HG02759 (cell line): ENCODE data around the gene CDK11B.
"Not testable (repeated sequence)": the region's sequence is repeated elsewhere in the genome, so short reads cannot be mapped to it uniquely, and the experiment has no call there.

Experiments
- ATAC-seq: cut with Tn5 transposase; IDR thresholded peaks from one replicate; pipeline ENCODE4 v1.9.1; 2021; ENCODE audit warnings: mild to moderate bottlenecking, moderate library complexity; ENCODE audit not compliant: unreplicated experiment

The CDK11B gene

GRCh38 chr1:1658583-1659549 lies at the start of gene CDK11B:
TSS of gene CDK11B (minus strand) at chr1:1659004. CDS start at chr1:1657485, 1,519 bp downstream.
- peak; percentile 89 for ATAC-seq

- ATAC-seq = not testable (repeated sequence)
Measured at GRCh38 chr1:1707897-1708296, 49.1 kb upstream of the CDK11B start.

- ATAC-seq = not testable (repeated sequence)
Measured at GRCh38 chr1:1707241-1707640, 48.4 kb upstream of the CDK11B start.

GRCh38 chr1:1705623-1706022 lies 46.8 kb upstream of the CDK11B start:
- ATAC-seq = not testable (repeated sequence)

GRCh38 chr1:1704284-1704957 lies 45.6 kb upstream of the CDK11B start:
- ATAC-seq = not testable (repeated sequence)

GRCh38 chr1:1703796-1704195 lies 45.0 kb upstream of the CDK11B start:
- ATAC-seq = no peak

GRCh38 chr1:1702506-1702905 lies 43.7 kb upstream of the CDK11B start:
- not testable (repeated sequence) for ATAC-seq

- ATAC-seq = not testable (repeated sequence)
Measured at GRCh38 chr1:1700557-1700956, 41.8 kb upstream of the CDK11B start.

- ATAC-seq = not testable (repeated sequence)
Measured at GRCh38 chr1:1700067-1700466, 41.3 kb upstream of the CDK11B start.

- not testable (repeated sequence) for ATAC-seq
Measured at GRCh38 chr1:1699061-1699460, 40.3 kb upstream of the CDK11B start.

GRCh38 chr1:1697358-1698183 lies 38.8 kb upstream of the CDK11B start:
- not testable (repeated sequence) for ATAC-seq

- ATAC-seq = not testable (repeated sequence)
Measured at GRCh38 chr1:1696431-1697357, 37.9 kb upstream of the CDK11B start.

GRCh38 chr1:1692714-1693647 lies 34.2 kb upstream of the CDK11B start, which contains the start of gene SLC35E2B:
TSS of gene SLC35E2B (minus strand) at chr1:1692795. CDS start at chr1:1676699, 16,096 bp downstream.
- peak; percentile 77 for ATAC-seq

- ATAC-seq = peak; percentile 40
Measured at GRCh38 chr1:1692324-1692713, 33.5 kb upstream of the CDK11B start.

- ATAC-seq = not testable (repeated sequence)
Measured at GRCh38 chr1:1691443-1691842, 32.6 kb upstream of the CDK11B start.

GRCh38 chr1:1689526-1689925 lies 30.7 kb upstream of the CDK11B start:
- ATAC-seq = not testable (repeated sequence)

GRCh38 chr1:1687846-1688245 lies 29.0 kb upstream of the CDK11B start:
- ATAC-seq = no peak

GRCh38 chr1:1684031-1684681 lies 25.4 kb upstream of the CDK11B start:
- ATAC-seq = no peak
